Measurements from ENCODE around the gene TMBIM4.
"Not testable (repeated sequence)": the region's sequence is repeated elsewhere in the genome, so short reads cannot be mapped to it uniquely, and the experiment has no call there.

TMBIM4 gene

DNA sequence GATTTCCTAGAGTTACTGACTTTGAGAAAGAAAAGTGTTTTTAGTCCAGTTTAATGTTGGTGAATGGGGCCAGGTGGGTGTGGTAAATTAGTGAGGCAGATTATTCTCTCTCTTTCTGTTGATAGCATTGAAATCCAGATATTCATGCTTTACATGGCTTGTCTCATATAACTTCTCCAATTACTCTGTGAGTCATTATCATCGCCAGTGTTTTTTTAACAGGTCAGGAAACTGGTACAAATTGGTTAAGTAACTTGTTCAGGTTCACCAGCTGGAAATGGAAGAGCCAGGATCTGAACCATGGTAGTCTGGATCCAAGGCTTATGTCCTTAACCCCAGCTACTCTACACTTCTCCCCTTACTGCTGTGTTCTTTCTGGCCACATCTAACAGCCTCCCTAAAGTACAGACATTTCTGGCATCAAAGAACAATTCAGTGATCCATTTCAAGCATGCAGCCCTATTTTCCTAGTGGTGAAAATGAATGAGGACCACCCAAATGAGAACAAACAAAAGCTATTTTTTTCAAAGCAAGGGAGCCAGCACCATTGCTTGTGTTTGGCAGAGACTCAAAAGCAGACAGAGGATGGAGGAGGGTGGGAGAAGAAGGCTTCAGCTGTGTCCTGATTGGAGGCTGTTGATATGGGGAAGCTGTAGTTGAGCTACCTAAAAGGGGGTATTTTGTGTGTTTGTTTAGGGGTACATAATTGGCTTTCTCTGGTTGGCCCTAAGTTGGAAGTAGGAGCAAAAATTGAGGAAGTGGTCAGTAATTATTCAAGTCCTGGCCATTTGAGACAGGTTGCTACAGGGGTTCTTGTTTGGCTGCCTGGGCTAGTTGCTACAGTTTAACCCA is 20.9 kb upstream of the TMBIM4 start:
- DNase-seq (ENCODE audit: insufficient read length, low spot score) (no peak), FAIRE-seq (no peak)
- no peak for TF ChIP-seq POLR2A (IDR thresholded peaks at IDR 0.05; ENCODE audit: low read depth, low read length)

GRCh38 chr12:66189889-66190288 is 20.1 kb upstream of the TMBIM4 start:
- DNase-seq (ENCODE audit: insufficient read length, low spot score) (no peak), FAIRE-seq (no peak)
- TF ChIP-seq POLR2A (IDR thresholded peaks at IDR 0.05; ENCODE audit: low read depth, low read length) = no peak

- FAIRE-seq (no peak), DNase-seq (ENCODE audit: insufficient read length, low spot score) (no peak)
- no peak for TF ChIP-seq POLR2A (IDR thresholded peaks at IDR 0.05; ENCODE audit: low read depth, low read length)
Measured at GRCh38 chr12:66189486-66189843, 19.7 kb upstream of the TMBIM4 start.

GRCh38 chr12:66188584-66189485 is 19.0 kb upstream of the TMBIM4 start, which contains the start of gene IRAK3:
IRAK3 (plus strand) TSS chr12:66189214; CDS start chr12:66189300, 86 bp downstream.
- no peak for DNase-seq (ENCODE audit: insufficient read length, low spot score)
- no peak for FAIRE-seq
- no peak for TF ChIP-seq POLR2A (IDR thresholded peaks at IDR 0.05; ENCODE audit: low read depth, low read length)

- DNase-seq (ENCODE audit: insufficient read length, low spot score) (no peak), FAIRE-seq (no peak)
- TF ChIP-seq POLR2A (IDR thresholded peaks at IDR 0.05; ENCODE audit: low read depth, low read length) = no peak
Measured at GRCh38 chr12:66187821-66188220, 18.0 kb upstream of the TMBIM4 start.

DNA sequence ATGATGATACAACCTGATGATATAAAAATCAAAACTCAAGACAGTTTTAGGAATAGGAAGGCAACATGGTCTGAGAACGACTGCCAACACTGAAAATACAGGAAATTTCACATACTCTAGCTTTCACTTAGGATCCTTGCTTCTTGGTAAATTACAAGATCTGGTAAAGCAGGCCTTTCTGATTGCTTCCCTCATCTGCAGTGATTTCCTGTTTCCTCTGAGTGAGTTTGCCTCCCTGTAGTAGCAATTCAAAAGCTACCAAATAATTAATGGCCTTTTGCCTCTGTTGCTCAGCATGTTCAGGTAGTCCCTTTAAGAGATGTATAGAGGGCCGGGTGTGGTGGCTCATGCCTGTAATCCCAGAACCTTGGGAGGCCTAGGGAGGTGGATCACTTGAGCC is 17.2 kb upstream of the TMBIM4 start:
- FAIRE-seq = no peak
- DNase-seq (ENCODE audit: insufficient read length, low spot score) = no peak
- TF ChIP-seq POLR2A (IDR thresholded peaks at IDR 0.05; ENCODE audit: low read depth, low read length) = no peak

DNA sequence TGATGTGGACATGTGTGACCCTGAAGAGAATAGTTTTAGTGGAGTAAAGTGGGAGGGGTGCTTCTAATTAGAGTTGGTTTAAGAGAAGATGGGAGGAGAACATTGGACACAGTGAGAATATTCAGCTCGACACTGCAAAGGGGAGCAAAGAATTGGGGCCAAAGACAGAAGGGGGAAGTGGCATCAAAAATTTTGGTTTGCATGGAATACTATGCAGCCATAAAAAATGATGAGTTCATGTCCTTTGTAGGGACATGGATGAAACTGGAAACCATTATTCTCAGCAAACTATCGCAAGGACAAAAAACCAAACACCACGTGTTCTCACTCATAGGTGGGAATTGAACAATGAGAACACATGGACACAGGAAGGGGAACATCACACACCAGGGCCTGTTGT is 15.0 kb upstream of the TMBIM4 start:
- FAIRE-seq = not testable (repeated sequence)

DNA sequence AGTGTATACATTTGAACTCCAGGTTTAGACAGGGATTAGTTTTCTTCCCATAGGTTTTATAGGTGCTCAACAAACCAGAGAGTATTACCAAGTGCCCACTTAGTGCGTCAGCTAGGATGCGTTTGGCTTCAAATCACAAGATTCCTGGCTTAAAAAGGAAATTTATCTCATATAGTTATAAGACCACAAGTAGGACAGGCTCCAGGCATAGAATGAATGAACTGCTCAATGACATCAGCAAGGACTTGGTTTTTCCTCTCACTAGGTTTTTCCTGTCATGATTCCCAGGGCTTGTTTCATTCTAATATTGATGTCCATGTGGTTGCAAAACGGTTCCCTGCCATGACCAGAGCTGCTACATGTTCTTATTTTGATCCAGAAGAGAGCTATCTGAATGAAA is 13.2 kb upstream of the TMBIM4 start:
- FAIRE-seq = no peak
- no peak for TF ChIP-seq POLR2A (IDR thresholded peaks at IDR 0.05; ENCODE audit: low read depth, low read length)
- DNase-seq (ENCODE audit: insufficient read length, low spot score) = no peak

More for the DNA sequence above, 15.0 kb upstream of the TMBIM4 start:
- DNase-seq (ENCODE audit: insufficient read length, low spot score) = not testable (repeated sequence)

- DNase-seq (ENCODE audit: insufficient read length, low spot score) = no peak
- no peak for FAIRE-seq
- TF ChIP-seq POLR2A (IDR thresholded peaks at IDR 0.05; ENCODE audit: low read depth, low read length) = no peak
Measured at GRCh38 chr12:66176105-66176900, 6.5 kb upstream of the TMBIM4 start.

GRCh38 chr12:66174391-66175325 is 4.9 kb upstream of the TMBIM4 start:
- FAIRE-seq = not testable (repeated sequence)

GRCh38 chr12:66170606-66171005 is 810 bp upstream of the TMBIM4 start:
- no peak for DNase-seq (ENCODE audit: insufficient read length, low spot score)
- FAIRE-seq = no peak
- TF ChIP-seq POLR2A (IDR thresholded peaks at IDR 0.05; ENCODE audit: low read depth, low read length) = no peak

More at GRCh38 chr12:66174391-66175325, 4.9 kb upstream of the TMBIM4 start:
- not testable (repeated sequence) for DNase-seq (ENCODE audit: insufficient read length, low spot score)

DNA sequence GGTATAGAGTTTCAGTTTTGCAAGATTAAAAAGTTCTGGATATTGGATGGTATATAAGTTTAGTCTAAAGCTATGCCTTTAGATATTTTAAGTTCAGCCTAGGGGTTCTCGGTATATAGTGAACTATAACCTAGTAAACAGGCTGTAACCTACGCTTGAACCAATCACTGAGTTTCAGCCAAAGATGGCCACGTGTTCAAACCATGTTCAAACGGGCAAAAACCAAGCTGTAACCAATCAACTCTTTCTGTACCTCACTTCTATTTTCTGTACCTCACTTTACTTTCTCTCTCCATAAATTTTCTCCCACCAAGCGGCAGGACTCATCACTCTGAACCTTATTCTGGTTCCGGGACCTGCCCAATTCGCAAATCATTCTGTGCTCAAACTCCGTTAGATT is 1.4 kb downstream of the TMBIM4 start:
- no peak for TF ChIP-seq POLR2A (IDR thresholded peaks at IDR 0.05; ENCODE audit: low read depth, low read length)
- DNase-seq (ENCODE audit: insufficient read length, low spot score) = no peak
- no peak for FAIRE-seq

DNA sequence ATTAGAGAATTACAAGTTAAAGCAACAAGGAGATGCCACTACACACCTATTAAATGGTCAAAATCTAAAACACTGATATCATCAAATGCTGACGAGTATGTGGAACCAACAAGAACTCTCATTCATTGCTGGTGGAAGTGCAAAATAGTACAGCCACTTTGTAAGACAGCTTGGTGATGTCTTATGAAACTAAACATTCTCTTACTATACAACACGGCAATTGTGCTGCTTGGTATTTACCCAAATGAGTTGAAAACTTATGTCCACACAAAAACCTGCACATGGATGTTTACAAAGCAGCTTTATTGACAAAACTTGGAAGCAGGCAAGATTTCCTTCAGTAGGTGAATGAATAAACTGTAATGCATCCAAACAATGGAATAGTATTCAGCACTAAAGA is 3.2 kb downstream of the TMBIM4 start:
- FAIRE-seq = no peak

More for the DNA sequence above, 3.2 kb downstream of the TMBIM4 start:
- no peak for DNase-seq (ENCODE audit: insufficient read length, low spot score)
- no peak for TF ChIP-seq POLR2A (IDR thresholded peaks at IDR 0.05; ENCODE audit: low read depth, low read length)
